ENCODE results near the gene OXT.
A peak's percentile ranks its signal among the peaks of the same experiment; 100 is the strongest.

OXT gene

GRCh38 chr20:3101251-3101650 is 29.8 kb downstream of the OXT start:
- no peak for ATAC-seq
- TF ChIP-seq ISL1 (CRISPR knock-in tag; IDR thresholded peaks at IDR 0.05) = no peak
- no peak for TF ChIP-seq ZC3H10 (CRISPR knock-in tag; IDR thresholded peaks at IDR 0.05)
- TF ChIP-seq OSR1 (CRISPR knock-in tag; IDR thresholded peaks at IDR 0.05) = no peak
- no peak for TF ChIP-seq ZFP30 (CRISPR knock-in tag; IDR thresholded peaks at IDR 0.05)
- no peak for TF ChIP-seq PATZ1 (CRISPR knock-in tag; IDR thresholded peaks at IDR 0.05; ENCODE audit: borderline replicate concordance)
- TF ChIP-seq CREB5 (CRISPR knock-in tag; IDR thresholded peaks at IDR 0.05; ENCODE audit: low read depth) = no peak
- TF ChIP-seq SNAI2 (CRISPR knock-in tag; IDR thresholded peaks at IDR 0.05) = no peak
- no peak for TF ChIP-seq CSDC2 (CRISPR knock-in tag; IDR thresholded peaks at IDR 0.05)
- TF ChIP-seq ZNF8 (CRISPR knock-in tag; IDR thresholded peaks at IDR 0.05) = no peak
- no peak for TF ChIP-seq ZNF565 (CRISPR knock-in tag; conservative IDR thresholded peaks at IDR 0.05; ENCODE audit: low read depth)
- TF ChIP-seq CSRNP3 (CRISPR knock-in tag; IDR thresholded peaks at IDR 0.05) = no peak
- TF ChIP-seq ARNTL (CRISPR knock-in tag; IDR thresholded peaks at IDR 0.05; ENCODE audit: borderline replicate concordance, low read depth) = no peak
- TF ChIP-seq PPARA (CRISPR knock-in tag; IDR thresholded peaks at IDR 0.05; ENCODE audit: borderline replicate concordance) = no peak
- TF ChIP-seq ZFP3 (CRISPR knock-in tag; IDR thresholded peaks at IDR 0.05) = no peak
- no peak for TF ChIP-seq GLIS3 (CRISPR knock-in tag; IDR thresholded peaks at IDR 0.05)
- no peak for TF ChIP-seq BACH2 (CRISPR knock-in tag; IDR thresholded peaks at IDR 0.05; ENCODE audit: borderline replicate concordance)
- TF ChIP-seq ESRRG (CRISPR knock-in tag; IDR thresholded peaks at IDR 0.05) = no peak
- no peak for TF ChIP-seq RARB (CRISPR knock-in tag; IDR thresholded peaks at IDR 0.05)
- no peak for TF ChIP-seq TOX (CRISPR knock-in tag; IDR thresholded peaks at IDR 0.05; ENCODE audit: borderline replicate concordance)
- no peak for TF ChIP-seq POU6F1 (CRISPR knock-in tag; IDR thresholded peaks at IDR 0.05; ENCODE audit: borderline replicate concordance, low read depth)

- ATAC-seq = peak; percentile 30; the same call in 1 of the 3 replicates
- TF ChIP-seq BACH2 (CRISPR knock-in tag; IDR thresholded peaks at IDR 0.05; ENCODE audit: borderline replicate concordance) (no peak), ZNF8 (CRISPR knock-in tag; IDR thresholded peaks at IDR 0.05) (no peak), TCF4 (CRISPR knock-in tag; IDR thresholded peaks at IDR 0.05; ENCODE audit: borderline replicate concordance) (no peak), ZNF70 (CRISPR knock-in tag; IDR thresholded peaks at IDR 0.05) (no peak), GLIS3 (CRISPR knock-in tag; IDR thresholded peaks at IDR 0.05) (no peak), CSDC2 (CRISPR knock-in tag; IDR thresholded peaks at IDR 0.05) (no peak), ZFP30 (CRISPR knock-in tag; IDR thresholded peaks at IDR 0.05) (no peak), PPARA (CRISPR knock-in tag; IDR thresholded peaks at IDR 0.05; ENCODE audit: borderline replicate concordance) (no peak), OSR1 (CRISPR knock-in tag; IDR thresholded peaks at IDR 0.05) (no peak), ARNTL (CRISPR knock-in tag; IDR thresholded peaks at IDR 0.05; ENCODE audit: borderline replicate concordance, low read depth) (no peak), POU6F1 (CRISPR knock-in tag; IDR thresholded peaks at IDR 0.05; ENCODE audit: borderline replicate concordance, low read depth) (no peak), ISL1 (CRISPR knock-in tag; IDR thresholded peaks at IDR 0.05) (no peak), ESRRG (CRISPR knock-in tag; IDR thresholded peaks at IDR 0.05) (no peak), TSHZ2 (CRISPR knock-in tag; IDR thresholded peaks at IDR 0.05) (no peak)
These were observed 30.5 kb downstream of the OXT start for GRCh38 chr20:3101737-3102574.

All from SK-N-SH treated with all-trans-retinoic acid at 6 μM for 48 hours (cell line).